ENCODE measurements around the gene NFIL3. TPM values are rescaled to one million over a fixed set of nuclear protein-coding genes. Genes with fewer than 3 reads are reported as not detected.

Gene NFIL3
- total RNA-seq = 28.5 TPM

GRCh38 chr9:91423785-91424402 is at the start of gene NFIL3:
TSS of gene NFIL3 (minus strand) at chr9:91423832. CDS start at chr9:91410734, 13,098 bp downstream.

GRCh38 chr9:91361291-91362050 is 62.2 kb downstream of the NFIL3 start, which contains the start of gene AUH:
TSS of gene AUH (minus strand) at chr9:91361918. CDS start at chr9:91361889, 29 bp downstream.

Other genes starting within 250 kb of the NFIL3 start
- gene AUH, start 61.9 kb downstream of the NFIL3 start, total RNA-seq = 52.6 TPM